Measurements from ENCODE around the gene CDH11.

DNA sequence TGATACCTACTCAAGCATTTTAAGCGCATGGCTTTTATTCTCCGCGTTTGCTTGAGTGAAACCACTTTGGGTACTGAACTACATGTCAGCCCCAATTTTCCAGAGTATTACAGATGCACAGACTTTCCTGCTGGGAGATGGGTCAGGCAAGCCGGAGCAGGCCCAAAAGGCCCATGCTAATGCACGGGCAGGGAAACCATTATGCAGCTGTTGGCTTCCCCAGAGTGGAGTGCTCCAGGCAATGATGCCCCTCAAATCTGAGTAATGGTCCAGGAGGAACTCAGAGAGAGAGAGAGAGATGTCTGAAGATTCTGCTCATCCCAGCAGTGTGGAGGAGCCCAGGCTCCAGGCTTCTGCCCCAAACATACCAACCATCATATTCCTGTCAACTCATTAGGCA lies 80.2 kb downstream of the CDH11 start:
- TF ChIP-seq, protein P1, sequence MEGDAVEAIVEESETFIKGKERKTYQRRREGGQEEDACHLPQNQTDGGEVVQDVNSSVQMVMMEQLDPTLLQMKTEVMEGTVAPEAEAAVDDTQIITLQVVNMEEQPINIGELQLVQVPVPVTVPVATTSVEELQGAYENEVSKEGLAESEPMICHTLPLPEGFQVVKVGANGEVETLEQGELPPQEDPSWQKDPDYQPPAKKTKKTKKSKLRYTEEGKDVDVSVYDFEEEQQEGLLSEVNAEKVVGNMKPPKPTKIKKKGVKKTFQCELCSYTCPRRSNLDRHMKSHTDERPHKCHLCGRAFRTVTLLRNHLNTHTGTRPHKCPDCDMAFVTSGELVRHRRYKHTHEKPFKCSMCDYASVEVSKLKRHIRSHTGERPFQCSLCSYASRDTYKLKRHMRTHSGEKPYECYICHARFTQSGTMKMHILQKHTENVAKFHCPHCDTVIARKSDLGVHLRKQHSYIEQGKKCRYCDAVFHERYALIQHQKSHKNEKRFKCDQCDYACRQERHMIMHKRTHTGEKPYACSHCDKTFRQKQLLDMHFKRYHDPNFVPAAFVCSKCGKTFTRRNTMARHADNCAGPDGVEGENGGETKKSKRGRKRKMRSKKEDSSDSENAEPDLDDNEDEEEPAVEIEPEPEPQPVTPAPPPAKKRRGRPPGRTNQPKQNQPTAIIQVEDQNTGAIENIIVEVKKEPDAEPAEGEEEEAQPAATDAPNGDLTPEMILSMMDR (IDR thresholded peaks at IDR 0.05; ENCODE audit: low read length), result no peak
- TF ChIP-seq EZH2 (IDR thresholded peaks at IDR 0.05; ENCODE audit: borderline replicate concordance, low read length), result no peak
